ENCODE measurements around the gene SRGAP3. TPM values are rescaled to one million over a fixed set of nuclear protein-coding genes. Genes with fewer than 3 reads are reported as not detected.

Gene SRGAP3
- total RNA-seq, 4 donors from 2014 or later: 2.0 to 6.9 (median 4.8) TPM

DNA sequence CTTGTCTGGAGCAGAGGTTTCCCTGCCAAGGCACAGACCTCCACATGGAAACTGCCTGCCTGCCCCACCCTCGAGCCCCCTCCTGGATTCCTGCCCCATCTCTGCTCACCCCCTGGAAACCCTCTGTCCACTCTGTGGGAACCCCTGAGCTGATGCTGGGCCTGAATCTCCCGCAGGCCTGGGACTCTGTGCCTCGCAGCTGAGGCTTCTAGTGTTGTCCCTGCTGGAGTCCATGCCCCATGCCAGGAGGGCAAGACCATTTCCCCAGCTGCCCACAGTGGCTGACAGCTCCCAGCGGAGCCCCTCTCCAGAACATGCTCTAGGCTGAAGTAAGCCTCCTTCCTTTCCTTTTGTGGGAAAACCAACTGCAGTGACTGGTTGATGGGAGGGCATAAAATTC is 46.9 kb downstream of the SRGAP3 start:
- no peaks in the 10 kb centered on the region for H3K9me3 ChIP-seq
- H3K27me3 ChIP-seq: no peaks in the 10 kb centered on the region
- no peaks in the 10 kb centered on the region for H3K36me3 ChIP-seq
- no peaks in the 10 kb centered on the region for H3K4me1 ChIP-seq
- no peak for TF ChIP-seq POLR2AphosphoS5 (IDR thresholded peaks at IDR 0.05)
- TF ChIP-seq EP300 (IDR thresholded peaks at IDR 0.05): no peak
- no peak for TF ChIP-seq POLR2A (IDR thresholded peaks at IDR 0.05)
- WGBS, 2 donors (ENCODE audit: low coverage in 1 of 2): no CpG with 5 or more reads among the region's 4 CpGs
- no peak overlapping the region for H3K4me3 ChIP-seq
- ATAC-seq: no peak
- H3K27ac ChIP-seq: no peak overlapping the region

DNA sequence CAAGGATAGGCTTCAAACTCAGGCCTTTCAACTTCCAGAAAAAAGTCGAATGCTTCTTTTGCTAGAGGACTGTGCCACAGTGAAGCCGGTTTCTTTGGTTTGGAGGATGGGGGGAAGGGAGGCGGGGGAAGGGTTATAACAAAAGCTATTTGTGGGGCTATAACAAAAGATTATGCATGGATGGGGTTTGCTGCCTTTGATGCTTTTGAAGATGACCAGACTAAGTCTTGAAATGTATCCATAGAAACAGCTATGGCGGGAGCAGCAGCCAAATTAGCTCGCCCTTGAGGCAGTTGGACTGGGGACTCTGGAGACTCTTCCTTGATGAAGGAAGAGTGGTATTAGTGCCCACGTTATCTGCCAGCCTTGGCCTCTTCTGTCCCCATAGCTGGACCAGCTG is 47.5 kb downstream of the SRGAP3 start:
- no peaks in the 10 kb centered on the region for H3K4me1 ChIP-seq
- no peaks in the 10 kb centered on the region for H3K36me3 ChIP-seq
- 87 to 95% methylated on average over 5 of the region's 6 CpGs for WGBS, 2 donors (ENCODE audit: low coverage in 1 of 2)
- no peaks in the 10 kb centered on the region for H3K9me3 ChIP-seq
- no peak overlapping the region for H3K4me3 ChIP-seq
- H3K27me3 ChIP-seq: no peaks in the 10 kb centered on the region
- H3K27ac ChIP-seq: no peak overlapping the region
- TF ChIP-seq EP300 (IDR thresholded peaks at IDR 0.05) (no peak), POLR2AphosphoS5 (IDR thresholded peaks at IDR 0.05) (no peak), POLR2A (IDR thresholded peaks at IDR 0.05) (no peak)
- TF ChIP-seq, protein P1, sequence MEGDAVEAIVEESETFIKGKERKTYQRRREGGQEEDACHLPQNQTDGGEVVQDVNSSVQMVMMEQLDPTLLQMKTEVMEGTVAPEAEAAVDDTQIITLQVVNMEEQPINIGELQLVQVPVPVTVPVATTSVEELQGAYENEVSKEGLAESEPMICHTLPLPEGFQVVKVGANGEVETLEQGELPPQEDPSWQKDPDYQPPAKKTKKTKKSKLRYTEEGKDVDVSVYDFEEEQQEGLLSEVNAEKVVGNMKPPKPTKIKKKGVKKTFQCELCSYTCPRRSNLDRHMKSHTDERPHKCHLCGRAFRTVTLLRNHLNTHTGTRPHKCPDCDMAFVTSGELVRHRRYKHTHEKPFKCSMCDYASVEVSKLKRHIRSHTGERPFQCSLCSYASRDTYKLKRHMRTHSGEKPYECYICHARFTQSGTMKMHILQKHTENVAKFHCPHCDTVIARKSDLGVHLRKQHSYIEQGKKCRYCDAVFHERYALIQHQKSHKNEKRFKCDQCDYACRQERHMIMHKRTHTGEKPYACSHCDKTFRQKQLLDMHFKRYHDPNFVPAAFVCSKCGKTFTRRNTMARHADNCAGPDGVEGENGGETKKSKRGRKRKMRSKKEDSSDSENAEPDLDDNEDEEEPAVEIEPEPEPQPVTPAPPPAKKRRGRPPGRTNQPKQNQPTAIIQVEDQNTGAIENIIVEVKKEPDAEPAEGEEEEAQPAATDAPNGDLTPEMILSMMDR (IDR thresholded peaks at IDR 0.05): no peak
- no peak for ATAC-seq

DNA sequence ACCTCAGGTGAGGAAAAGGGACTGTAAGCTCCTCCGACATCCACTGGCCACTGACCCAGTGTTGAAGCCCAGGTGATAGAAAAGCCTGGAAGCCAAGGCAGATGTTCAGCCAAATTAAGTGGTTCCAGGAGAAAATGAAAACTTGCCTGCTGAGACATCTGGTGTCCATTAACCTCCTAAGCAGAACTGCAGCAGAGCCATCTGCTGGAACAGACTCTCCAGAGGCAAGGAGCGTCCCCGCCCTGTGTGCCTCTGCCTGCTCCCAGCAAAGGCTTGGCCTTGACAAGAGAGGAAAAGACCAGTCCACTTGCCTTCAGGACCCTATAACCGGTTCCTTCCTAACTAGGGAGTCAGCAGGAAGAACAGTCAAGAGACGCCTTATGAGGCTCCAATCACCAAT is 48.2 kb downstream of the SRGAP3 start:
- no peak overlapping the region for H3K4me3 ChIP-seq
- ATAC-seq: no peak
- WGBS, 2 donors (ENCODE audit: low coverage in 1 of 2): 83% methylated on average over 1 of the region's 5 CpGs; no CpG with 5 or more reads in 1 of the 2 donors
- no peak overlapping the region for H3K27ac ChIP-seq
- no peak for TF ChIP-seq EP300 (IDR thresholded peaks at IDR 0.05)
- TF ChIP-seq POLR2AphosphoS5 (IDR thresholded peaks at IDR 0.05): no peak
- no peak for TF ChIP-seq POLR2A (IDR thresholded peaks at IDR 0.05)
- TF ChIP-seq, protein P1 (IDR thresholded peaks at IDR 0.05): no peak
- H3K36me3 ChIP-seq: no peaks in the 10 kb centered on the region
- H3K9me3 ChIP-seq: no peaks in the 10 kb centered on the region
- no peaks in the 10 kb centered on the region for H3K27me3 ChIP-seq
- H3K4me1 ChIP-seq: no peaks in the 10 kb centered on the region

DNA sequence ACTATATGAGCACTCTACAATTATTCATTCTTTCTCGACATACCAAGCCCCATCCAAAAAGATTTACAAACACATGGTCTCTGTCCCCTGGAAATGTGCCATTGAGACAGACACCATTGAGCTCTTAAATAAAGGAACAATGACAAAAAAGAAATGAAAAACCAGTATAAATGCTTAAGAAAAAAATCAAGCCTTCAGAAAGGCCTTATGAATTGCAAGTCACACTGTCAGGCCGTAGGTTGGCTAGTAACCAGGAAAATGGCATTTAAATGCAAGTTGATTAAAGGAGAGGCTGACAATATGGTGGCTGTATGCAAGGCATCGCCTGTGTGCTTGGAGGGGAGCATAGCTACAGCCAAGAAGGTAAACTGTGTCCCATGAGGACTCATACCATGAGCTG is 49.7 kb downstream of the SRGAP3 start:
- H3K27me3 ChIP-seq: no peaks in the 10 kb centered on the region
- WGBS, 2 donors (ENCODE audit: low coverage in 1 of 2): 84% methylated on average over 2 to 3 of the region's 3 CpGs
- ATAC-seq: no peak
- TF ChIP-seq POLR2A (IDR thresholded peaks at IDR 0.05) (no peak), POLR2AphosphoS5 (IDR thresholded peaks at IDR 0.05) (no peak), EP300 (IDR thresholded peaks at IDR 0.05) (no peak)
- TF ChIP-seq, protein P1 (IDR thresholded peaks at IDR 0.05): no peak
- no peak overlapping the region for H3K4me3 ChIP-seq
- no peaks in the 10 kb centered on the region for H3K9me3 ChIP-seq
- no peaks in the 10 kb centered on the region for H3K36me3 ChIP-seq
- no peaks in the 10 kb centered on the region for H3K4me1 ChIP-seq
- H3K27ac ChIP-seq: no peak overlapping the region

DNA sequence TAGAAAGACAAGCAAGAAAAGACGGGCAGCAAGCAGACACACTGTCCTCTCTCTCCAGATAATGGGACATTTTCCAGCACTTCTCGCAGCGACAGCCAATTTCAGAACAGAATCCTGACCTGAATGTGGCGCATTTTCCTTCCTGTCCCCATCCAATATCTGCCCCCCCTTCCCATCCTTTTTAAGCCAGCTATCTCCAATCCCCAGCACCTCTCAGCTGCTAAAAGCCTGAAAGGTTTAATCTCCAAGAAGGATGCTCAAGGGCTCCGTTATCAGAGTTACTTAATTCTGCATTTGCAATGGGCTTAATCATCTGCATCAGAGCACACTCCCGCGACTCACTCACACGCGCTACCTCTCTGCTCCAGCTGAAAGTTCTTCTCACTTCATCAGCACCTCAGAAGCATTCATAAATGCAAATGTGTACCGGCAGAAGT is 50.5 kb downstream of the SRGAP3 start:
- Histone ChIP-seq H3K27ac (no peak overlapping the region), H3K27me3 (no peaks in the 10 kb centered on the region), H3K4me3 (no peak overlapping the region), H3K36me3 (no peaks in the 10 kb centered on the region), H3K4me1 (no peaks in the 10 kb centered on the region), H3K9me3 (no peaks in the 10 kb centered on the region)
- TF ChIP-seq POLR2A (IDR thresholded peaks at IDR 0.05) (no peak), EP300 (IDR thresholded peaks at IDR 0.05) (no peak), POLR2AphosphoS5 (IDR thresholded peaks at IDR 0.05) (no peak)
- TF ChIP-seq, protein P1 (IDR thresholded peaks at IDR 0.05): no peak
- ATAC-seq: no peak
- WGBS, 2 donors (ENCODE audit: low coverage in 1 of 2): 58 to 82% methylated on average over 4 to 10 of the region's 10 CpGs

All from gastroesophageal sphincter (tissue), 4 donors.